WTC11 (cell line): ENCODE results near the gene AK9.

Source experiments
- ATF1 ChIP-seq: sonication (generic); formaldehyde crosslinking; IDR thresholded peaks from 2 replicates; pipeline ENCODE4 v1.8.1; 2023; ENCODE audit warnings: mild to moderate bottlenecking, moderate library complexity, missing genetic modification reagents
- ATF3 ChIP-seq: sonication (generic); formaldehyde crosslinking; conservative IDR thresholded peaks from 2 replicates; pipeline ENCODE4 v1.8.1; 2022; ENCODE audit warnings: mild to moderate bottlenecking, missing genetic modification reagents
- CDX4 ChIP-seq: fragments of 250-450 bp; sonication (Bioruptor Pico); IDR thresholded peaks from 2 replicates; pipeline ENCODE4 v1.9.0; 2021; ENCODE audit warnings: moderate library complexity, mild to moderate bottlenecking, inconsistent platforms, borderline replicate concordance
- CTCF ChIP-seq: fragments of 200-600 bp; IDR thresholded peaks from 2 replicates; pipeline ENCODE4 v1.8.0; 2022; ENCODE audit warnings: antibody characterized with exemption
- FOXJ3 ChIP-seq: sonication (generic); formaldehyde crosslinking; IDR thresholded peaks from 2 replicates; pipeline ENCODE4 v1.9.0; 2021; ENCODE audit warnings: missing genetic modification reagents, mild to moderate bottlenecking, borderline replicate concordance
- HMGXB4 ChIP-seq: sonication (generic); formaldehyde crosslinking; IDR thresholded peaks from 2 replicates; pipeline ENCODE4 v1.8.1; 2023; ENCODE audit warnings: mild to moderate bottlenecking, moderate library complexity, missing genetic modification reagents
- NFE2L1 ChIP-seq: sonication (generic); formaldehyde crosslinking; IDR thresholded peaks from 2 replicates; pipeline ENCODE4 v1.8.1; 2023; ENCODE audit warnings: missing genetic modification reagents
- RELA ChIP-seq: sonication (generic); formaldehyde crosslinking; IDR thresholded peaks from 2 replicates; pipeline ENCODE4 v1.8.1; 2022; ENCODE audit warnings: missing genetic modification reagents, mild to moderate bottlenecking, borderline replicate concordance
- SP1 ChIP-seq: sonication (generic); formaldehyde crosslinking; conservative IDR thresholded peaks from 2 replicates; pipeline ENCODE4 v1.8.1; 2022; ENCODE audit warnings: missing genetic modification reagents
- STAT6 ChIP-seq: sonication (generic); formaldehyde crosslinking; conservative IDR thresholded peaks from 2 replicates; pipeline ENCODE4 v1.8.1; 2023; ENCODE audit warnings: mild to moderate bottlenecking, low read depth, missing genetic modification reagents, moderate library complexity
- USF2 ChIP-seq: sonication (generic); formaldehyde crosslinking; IDR thresholded peaks from 2 replicates; pipeline ENCODE4 v1.8.1; 2023; ENCODE audit warnings: mild to moderate bottlenecking, missing genetic modification reagents, moderate library complexity
- ZNF121 ChIP-seq: sonication (generic); formaldehyde crosslinking; IDR thresholded peaks from 2 replicates; pipeline ENCODE4 v1.8.0; 2023; ENCODE audit warnings: missing genetic modification reagents
- ZNF532 ChIP-seq: fragments of 250-450 bp; sonication (Bioruptor Pico); IDR thresholded peaks from 2 replicates; pipeline ENCODE4 v1.9.0; 2021; ENCODE audit warnings: mild to moderate bottlenecking, borderline replicate concordance

- TF ChIP-seq STAT6 (CRISPR knock-in tag) (no peak), CTCF (no peak), ATF1 (no peak), SP1 (CRISPR knock-in tag) (no peak), RELA (CRISPR knock-in tag) (no peak), ZNF532 (CRISPR knock-in tag) (no peak), FOXJ3 (CRISPR knock-in tag) (no peak), USF2 (CRISPR knock-in tag) (no peak), CDX4 (CRISPR knock-in tag) (no peak), HMGXB4 (CRISPR knock-in tag) (no peak), ZNF121 (CRISPR knock-in tag) (no peak), ATF3 (CRISPR knock-in tag) (no peak), NFE2L1 (CRISPR knock-in tag) (no peak)
Measured at GRCh38 chr6:109506314-109506713, 184.7 kb downstream of the AK9 start.
